Gastroesophageal sphincter (tissue), 4 donors: ENCODE measurements around the gene CLEC4M. TPM values are rescaled to one million over a fixed set of nuclear protein-coding genes. Genes with fewer than 3 reads are reported as not detected.
"Not testable (repeated sequence)": the region's sequence is repeated elsewhere in the genome, so short reads cannot be mapped to it uniquely, and the experiment has no call there.

ENCODE experiments used
- ATAC-seq: fragments of 150-250 bp; one replicate; pipeline ENCODE4 v1.9.1; 2016; ENCODE audit warnings: mild to moderate bottlenecking, moderate library complexity
- H3K27ac ChIP-seq, 4 donors: fragments of 200-600 bp; sonication (generic) in 3 of 4; 1 replicate in 3 of 4; 2 replicates in 1 of 4; pipeline ENCODE4 v1.5.1; 2016 to 2019
- H3K27me3 ChIP-seq: fragments of 200-600 bp; sonication (generic); one replicate; pipeline ENCODE4 v1.5.1; 2019
- H3K36me3 ChIP-seq, 2 donors: fragments of 200-600 bp; sonication (generic); one replicate each; pipeline ENCODE4 v1.5.1; 2019; ENCODE audit warnings: control low read depth in 1 of 2
- H3K4me1 ChIP-seq, 3 donors: fragments of 200-600 bp; sonication (generic); 1 replicate in 2 of 3; 2 replicates in 1 of 3; pipeline ENCODE4 v1.5.1; 2016 to 2019; ENCODE audit warnings: control low read depth in 2 of 3
- H3K4me3 ChIP-seq, 2 donors: fragments of 200-600 bp; sonication (generic); one replicate each; pipeline ENCODE4 v1.5.1; 2019; ENCODE audit warnings: mild to moderate bottlenecking in 1 of 2, moderate library complexity in 1 of 2
- H3K9me3 ChIP-seq, 3 donors: fragments of 200-600 bp; sonication (generic); one replicate each; pipeline ENCODE4 v1.5.1; 2017 to 2019; ENCODE audit warnings: control low read depth in 2 of 3
- CTCF ChIP-seq, 4 experiments: fragments of 200-600 bp in 2 of 4; fragments of 450-650 bp in 2 of 4; sonication (generic) in 1 of 4; IDR thresholded peaks; one replicate each; pipeline ENCODE4 v1.5.1; 2017 to 2019; ENCODE audit warnings: antibody characterized with exemption in 4 of 4, mild to moderate bottlenecking in 2 of 4, moderate library complexity in 2 of 4
- EP300 ChIP-seq: sonication (generic); formaldehyde crosslinking; IDR thresholded peaks from one replicate; pipeline ENCODE4 v1.6.1; 2017; ENCODE audit warnings: antibody characterized with exemption, mild to moderate bottlenecking
- POLR2A ChIP-seq, 2 donors: fragments of 450-650 bp; IDR thresholded peaks; one replicate each; pipeline ENCODE4 v1.6.1; 2017; ENCODE audit warnings: antibody characterized with exemption in 2 of 2, mild to moderate bottlenecking in 2 of 2, moderate library complexity in 1 of 2
- POLR2AphosphoS5 ChIP-seq: sonication (generic); formaldehyde crosslinking; IDR thresholded peaks from one replicate; pipeline ENCODE4 v1.6.1; 2017; ENCODE audit warnings: antibody characterized with exemption
- WGBS, 2 donors: methylation state at CpG; one replicate each; pipeline ENCODE4 v1.1.5; 2018; ENCODE audit warnings: low coverage in 1 of 2; 5-methylcytosine and 5-hydroxymethylcytosine counted together
- total RNA-seq, 4 donors: library from RNA; depleted of rRNA; stranded (reverse); fragments of >200 nt; gene quantifications; one replicate each; pipeline ENCODE4 v1.1.0, GENCODE V29; 2016

Gene CLEC4M
- total RNA-seq, 4 donors from 2014 or later = not detected

GRCh38 chr19:7789447-7789846 lies 26.4 kb downstream of the CLEC4M start:
- Histone ChIP-seq H3K4me1 (peaks cover 0 to 13% (median 0%) of the 10 kb centered on the region in 3 donors), H3K4me3 (no peak overlapping the region), H3K36me3 (no peaks in the 10 kb centered on the region), H3K9me3 (peaks cover 0 to 11% (median 0%) of the 10 kb centered on the region in 3 donors), H3K27me3 (peaks cover 83% of the 10 kb centered on the region), H3K27ac (no peak overlapping the region)
- no peak for ATAC-seq
- TF ChIP-seq EP300 (no peak), POLR2A (IDR thresholded peaks at IDR 0.05) (no peak), POLR2AphosphoS5 (no peak), CTCF (IDR thresholded peaks at IDR 0.05) (no peak)
- no CpG with 5 or more reads among the region's 31 CpGs for WGBS, 2 donors

GRCh38 chr19:7790416-7790815 lies 27.4 kb downstream of the CLEC4M start:
- WGBS, 2 donors = 79% methylated on average over 2 of the region's 14 CpGs; no CpG with 5 or more reads in 1 of the 2 donors

DNA sequence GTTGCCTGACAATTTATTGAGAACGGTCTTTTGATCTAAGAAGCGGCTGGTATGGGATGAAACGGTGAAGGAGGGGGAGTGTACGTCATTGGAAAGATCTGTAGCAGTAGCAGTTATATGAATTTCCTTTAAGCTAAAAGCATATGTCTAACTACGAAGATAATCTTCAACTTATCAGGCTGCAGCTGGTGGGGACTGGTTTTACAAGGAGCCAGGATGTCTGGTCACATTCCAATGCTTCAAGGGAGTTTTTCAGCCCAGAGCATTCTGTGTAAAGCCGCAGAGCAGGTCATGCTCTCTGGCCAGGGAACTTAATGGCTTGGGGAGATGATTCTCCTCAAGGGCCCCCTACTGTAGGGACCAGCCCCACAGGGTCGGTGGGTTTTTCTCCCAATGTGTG lies 29.2 kb downstream of the CLEC4M start:
- TF ChIP-seq EP300 (no peak), CTCF (IDR thresholded peaks at IDR 0.05) (no peak), POLR2A (IDR thresholded peaks at IDR 0.05) (no peak), POLR2AphosphoS5 (no peak)
- Histone ChIP-seq H3K36me3 (no peaks in the 10 kb centered on the region), H3K4me1 (peaks cover 0 to 13% (median 0%) of the 10 kb centered on the region in 3 donors), H3K9me3 (no peaks in the 10 kb centered on the region), H3K27ac (no peak overlapping the region), H3K27me3 (peaks cover 73% of the 10 kb centered on the region), H3K4me3 (no peak overlapping the region)
- WGBS, 2 donors = 20 to 35% methylated on average over 5 to 7 of the region's 7 CpGs
- ATAC-seq = no peak

More at GRCh38 chr19:7790416-7790815, 27.4 kb downstream of the CLEC4M start:
- Histone ChIP-seq H3K4me1 (peaks cover 0 to 13% (median 0%) of the 10 kb centered on the region in 3 donors), H3K4me3 (no peak overlapping the region), H3K27me3 (peaks cover 79% of the 10 kb centered on the region), H3K9me3 (peaks cover 0 to 3% (median 0%) of the 10 kb centered on the region in 3 donors), H3K27ac (no peak overlapping the region), H3K36me3 (no peaks in the 10 kb centered on the region)
- no peak for ATAC-seq
- TF ChIP-seq POLR2AphosphoS5 (no peak), POLR2A (IDR thresholded peaks at IDR 0.05) (no peak), EP300 (no peak), CTCF (IDR thresholded peaks at IDR 0.05) (no peak)

DNA sequence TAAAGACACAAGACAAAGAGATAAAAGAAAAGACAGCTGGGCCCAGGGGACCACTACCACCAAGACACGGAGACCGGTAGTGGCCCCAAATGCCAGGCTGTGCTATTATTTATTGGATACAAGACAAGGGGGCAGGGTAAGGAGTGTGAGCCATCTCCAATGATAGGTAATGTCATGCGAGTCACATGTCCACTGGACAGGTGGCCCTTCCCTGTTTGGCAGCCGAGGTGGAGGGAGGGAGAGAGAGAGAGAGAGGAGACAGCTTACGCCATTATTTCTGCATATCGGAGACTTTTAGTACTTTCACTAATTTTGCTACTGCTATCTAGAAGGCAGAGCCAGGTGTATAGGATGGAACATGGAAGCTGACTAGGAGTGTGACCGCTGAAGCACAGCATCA lies 29.7 kb downstream of the CLEC4M start:
- WGBS, 2 donors = 80% methylated on average over 7 of the region's 7 CpGs; no CpG with 5 or more reads in 1 of the 2 donors
- Histone ChIP-seq H3K4me1 (peaks cover 0 to 13% (median 0%) of the 10 kb centered on the region in 3 donors), H3K27me3 (peaks cover 73% of the 10 kb centered on the region)
- not testable (repeated sequence) for H3K27ac ChIP-seq, H3K4me3 ChIP-seq, H3K36me3 ChIP-seq, H3K9me3 ChIP-seq, ATAC-seq

DNA sequence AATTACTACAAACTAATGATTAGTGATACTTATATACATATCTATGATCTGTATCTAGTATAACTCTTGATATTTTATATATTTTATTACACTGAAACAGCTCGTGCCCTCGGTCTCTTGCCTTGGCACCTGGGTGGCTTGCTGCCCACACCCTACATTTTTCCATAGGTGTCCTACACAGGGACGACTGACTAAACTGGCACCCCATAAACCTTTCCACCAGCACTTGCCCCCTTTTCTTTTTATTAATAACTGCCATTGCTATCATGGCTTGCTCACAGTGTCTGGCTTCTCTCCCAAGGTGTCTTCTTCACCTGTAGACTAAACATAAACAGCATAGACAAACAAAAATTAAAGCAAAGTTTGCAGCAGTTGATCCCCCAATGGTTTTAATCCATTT lies 30.4 kb downstream of the CLEC4M start:
- H3K4me3 ChIP-seq = no peak overlapping the region
- H3K9me3 ChIP-seq = no peaks in the 10 kb centered on the region
- no peaks in the 10 kb centered on the region for H3K36me3 ChIP-seq
- TF ChIP-seq EP300 (no peak), CTCF (IDR thresholded peaks at IDR 0.05) (no peak), POLR2A (IDR thresholded peaks at IDR 0.05) (no peak), POLR2AphosphoS5 (no peak)
- H3K27me3 ChIP-seq = peaks cover 73% of the 10 kb centered on the region
- no peak overlapping the region for H3K27ac ChIP-seq
- peaks cover 0 to 8% (median 0%) of the 10 kb centered on the region in 3 donors for H3K4me1 ChIP-seq
- 69 to 78% methylated on average over 3 of the region's 3 CpGs for WGBS, 2 donors
- no peak for ATAC-seq
